K562 (cell line): ENCODE results near the gene AEN. TPM values are rescaled to one million over a fixed set of nuclear protein-coding genes. Genes with fewer than 3 reads are reported as not detected.

Experiments used
- ATAC-seq: fragments of 200-7000 bp; cut with Tn5 transposase; 3 replicates; pipeline ENCODE4 v1.9.1; 2020; ENCODE audit warnings: moderate library complexity
- BruUV-seq: library from RNA; stranded (reverse); fragments of 400-500 nt; replicated peaks from 2 replicates; lab custom pipeline; 2021; lab: Mats Ljungman, UMichigan
- CTCF ChIA-PET: fragments of 300-600 bp; formaldehyde crosslinking; extraction: SDS; loops from one replicate; lab custom pipeline; 2021; ENCODE audit warnings: low intra/inter-chr PET ratio; lab: Yijun Ruan, JAX
- POLR2A ChIA-PET: fragments of 300-600, 350-650 bp; sonication (Branson Sonifier 250); formaldehyde crosslinking; extraction: SDS; loops from one replicate; lab custom pipeline; 2021; ENCODE audit warnings: antibody characterized with exemption, inconsistent platforms; lab: Yijun Ruan, JAX
- DNase-seq, 4 experiments: peaks; one replicate each; pipeline versions ENCODE4 v3.0.0 to v3.0.0-alpha.2; 2011 to 2018; ENCODE audit warnings: low spot score in 3 of 4, mixed read lengths in 3 of 4; ENCODE audit errors: extremely low read depth in 1 of 4
- FAIRE-seq: peaks from 2 replicates; lab custom pipeline; 2011; peaks lifted over from hg19 to GRCh38; lab: Jason Lieb, UNC
- H2AFZ ChIP-seq: 2 replicates; pipeline ENCODE4 v1.6.0; 2011; ENCODE audit warnings: low read depth, low read length, control low read depth, inconsistent platforms
- H3K27ac ChIP-seq: fragments of 200-600 bp; 3 replicates; pipeline ENCODE4 v1.8.0; 2011; ENCODE audit warnings: low read depth, mild to moderate bottlenecking, control low read depth, inconsistent platforms, low read length, moderate library complexity, mixed read lengths; ENCODE audit errors: extremely low read depth
- H3K27me3 ChIP-seq, 2 experiments: fragments of 300-600 bp in 1 of 2; 2 replicates in 1 of 2; 3 replicates in 1 of 2; pipeline versions ENCODE4 v1.6.0 to v1.8.0; 2011; ENCODE audit warnings: inconsistent platforms in 2 of 2, low read length in 2 of 2, mild to moderate bottlenecking in 1 of 2, mixed read lengths in 1 of 2, moderate library complexity in 1 of 2; ENCODE audit not compliant: control insufficient read depth in 2 of 2, insufficient read depth in 2 of 2
- H3K36me3 ChIP-seq: fragments of 300-600 bp; 3 replicates; pipeline ENCODE4 v1.8.0; 2011; ENCODE audit warnings: mild to moderate bottlenecking, low read length, inconsistent platforms; ENCODE audit not compliant: control insufficient read depth, insufficient read depth
- H3K4me1 ChIP-seq, 2 experiments: fragments of 200-600 bp in 1 of 2; replicated peaks in 1 of 2; 2 replicates in 1 of 2; 3 replicates in 1 of 2; pipeline versions ENCODE4 v1.5.1 to v1.8.0; 2011; ENCODE audit warnings: inconsistent platforms in 2 of 2, low read length in 2 of 2, mild to moderate bottlenecking in 1 of 2, mixed read lengths in 1 of 2, moderate library complexity in 1 of 2; ENCODE audit not compliant: control insufficient read depth in 2 of 2, insufficient read depth in 2 of 2
- H3K4me2 ChIP-seq: 2 replicates; pipeline ENCODE4 v1.6.1; 2011; ENCODE audit warnings: low read length, control low read depth, inconsistent platforms, mixed read lengths; ENCODE audit not compliant: insufficient read depth
- H3K4me3 ChIP-seq: fragments of 200-600 bp; sonication (generic), shearing (Covaris generic); 2 replicates; pipeline ENCODE4 v1.5.1; 2016; ENCODE audit warnings: control low read depth, inconsistent platforms
- H3K79me2 ChIP-seq: fragments of 200-600 bp; 3 replicates; pipeline ENCODE4 v1.8.0; 2011; ENCODE audit warnings: low read length, inconsistent platforms; ENCODE audit not compliant: control insufficient read depth, insufficient read depth
- H3K9ac ChIP-seq, 2 experiments: 2 replicates each; pipeline versions ENCODE4 v1.6.0 to v1.6.1; 2011; ENCODE audit warnings: low read depth in 2 of 2, low read length in 2 of 2, control low read depth in 1 of 2, inconsistent platforms in 1 of 2, mild to moderate bottlenecking in 1 of 2, mixed read lengths in 1 of 2; ENCODE audit not compliant: insufficient read depth in 1 of 2
- H3K9me1 ChIP-seq: one replicate; pipeline ENCODE4 v1.6.0; 2011; ENCODE audit warnings: inconsistent platforms, mild to moderate bottlenecking, low read length, moderate library complexity; ENCODE audit not compliant: control insufficient read depth, insufficient read depth
- H3K9me3 ChIP-seq: replicated peaks from 2 replicates; pipeline ENCODE4 v1.5.1; 2011; ENCODE audit warnings: low read depth, low read length, inconsistent platforms; ENCODE audit not compliant: control insufficient read depth, insufficient read depth
- H4K20me1 ChIP-seq: replicated peaks from 2 replicates; pipeline ENCODE4 v1.6.1; 2011; ENCODE audit warnings: low read length, inconsistent platforms, mixed read lengths; ENCODE audit not compliant: control insufficient read depth, insufficient read depth
- E2F6 ChIP-seq, 2 experiments: IDR thresholded peaks; 2 replicates each; pipeline ENCODE4 v1.6.1; 2011; ENCODE audit warnings: borderline replicate concordance in 1 of 2, control low read depth in 1 of 2, low read depth in 1 of 2, low read length in 1 of 2, mild to moderate bottlenecking in 1 of 2, mixed read lengths in 1 of 2, moderate library complexity in 1 of 2; ENCODE audit not compliant: insufficient read depth in 1 of 2, insufficient read length in 1 of 2, poor library complexity in 1 of 2, severe bottlenecking in 1 of 2; ENCODE audit errors: extremely low read depth in 1 of 2
- NRF1 ChIP-seq, 2 experiments: fragments of 450-650 bp; IDR thresholded peaks in 1 of 2; conservative IDR thresholded peaks in 1 of 2; 2 replicates each; pipeline ENCODE4 v1.6.1; 2014; ENCODE audit warnings: mild to moderate bottlenecking in 2 of 2
- RCOR1 ChIP-seq, 2 experiments: IDR thresholded peaks; 2 replicates each; pipeline ENCODE4 v1.6.1; 2012; ENCODE audit warnings: low read depth in 2 of 2, low read length in 2 of 2, borderline replicate concordance in 1 of 2, improper control_type of control experiment in 1 of 2
- SFPQ ChIP-seq: fragments of 200-400 bp; formaldehyde crosslinking; IDR thresholded peaks from 2 replicates; pipeline ENCODE4 v1.6.1; 2017; ENCODE audit warnings: mild to moderate bottlenecking, low read depth, low read length, moderate library complexity
- SP2 ChIP-seq: IDR thresholded peaks from 2 replicates; pipeline ENCODE4 v1.6.1; 2011; ENCODE audit warnings: mild to moderate bottlenecking, low read depth, low read length, moderate library complexity; ENCODE audit not compliant: poor library complexity, severe bottlenecking; ENCODE audit errors: extremely low read depth
- XRCC4 ChIP-seq: IDR thresholded peaks from one replicate; pipeline ENCODE4 v1.6.1; 2011; ENCODE audit not compliant: insufficient read depth, insufficient read length; ENCODE audit errors: extremely low read depth
- ZC3H8 ChIP-seq: fragments of 450-650 bp; IDR thresholded peaks from 2 replicates; pipeline ENCODE4 v1.6.1; 2017
- WGBS: fragments of 100-300 bp; shearing (Covaris generic); methylation state at CpG from one replicate; pipeline ENCODE4 v1.1.6; 2016; ENCODE audit warnings: low coverage, mixed read lengths; ENCODE audit not compliant: insufficient coverage; ENCODE audit errors: missing lambda C conversion rate; 5-methylcytosine and 5-hydroxymethylcytosine counted together
- in situ Hi-C: fragments of 300-500 bp; cut with MboI; formaldehyde crosslinking; loops from 4 replicates; pipeline ENCODE4 v1.15.0; 2018; ENCODE audit warnings: inconsistent platforms, mixed read lengths
- intact Hi-C: fragments of 100-400 bp; cut with micrococcal nuclease; formaldehyde crosslinking; loops from 2 replicates; pipeline ENCODE4 v1.14.2; 2022
- polyA plus RNA-seq, 8 experiments: library from polyadenylated mRNA; depleted of rRNA in 4 of 8; stranded (reverse) in 5 of 8; unstranded in 3 of 8; fragments of >200 nt; fragmentation: Nextera tagmentation in 2 of 8; fragmentation: Illumina TruSeq in 1 of 8; extraction: Ambion mirVana in 2 of 8; extraction: Trizol in 1 of 8; gene quantifications; 2 replicates each; pipeline versions ENCODE4 v1.2.1 to v1.2.3, GENCODE V29; 2011 to 2014; ENCODE audit warnings: inconsistent platforms in 1 of 8, missing spikeins in 1 of 8
- total RNA-seq, 7 experiments: library from RNA; depleted of rRNA in 6 of 7; stranded (reverse); fragments of >200 nt in 6 of 7; fragmentation: Illumina TruSeq in 2 of 7; extraction: Trizol in 2 of 7; gene quantifications; 2 replicates each; pipeline versions ENCODE4 v1.2.1 to v1.2.3, GENCODE V29; 2011 to 2021; ENCODE audit warnings: low replicate concordance in 1 of 7
- TF ChIP-seq, protein P1 (sequence below): sonication (generic); formaldehyde crosslinking; IDR thresholded peaks from 2 replicates; pipeline ENCODE4 v1.8.1; 2023; ENCODE audit warnings: mild to moderate bottlenecking, missing genetic modification reagents
- TF ChIP-seq, protein P2 (sequence below): sonication (generic); formaldehyde crosslinking; IDR thresholded peaks from 2 replicates; pipeline ENCODE4 v1.8.0; 2022; ENCODE audit warnings: mild to moderate bottlenecking, missing genetic modification reagents, borderline replicate concordance

AEN gene
- total and polyA plus RNA-seq, 9 of the 15 experiments (the other 6 are each of a cell fraction or from before 2014, with no cell fraction given): 9.0 to 51.0 (median 32.8) TPM

- TF ChIP-seq, protein P1, sequence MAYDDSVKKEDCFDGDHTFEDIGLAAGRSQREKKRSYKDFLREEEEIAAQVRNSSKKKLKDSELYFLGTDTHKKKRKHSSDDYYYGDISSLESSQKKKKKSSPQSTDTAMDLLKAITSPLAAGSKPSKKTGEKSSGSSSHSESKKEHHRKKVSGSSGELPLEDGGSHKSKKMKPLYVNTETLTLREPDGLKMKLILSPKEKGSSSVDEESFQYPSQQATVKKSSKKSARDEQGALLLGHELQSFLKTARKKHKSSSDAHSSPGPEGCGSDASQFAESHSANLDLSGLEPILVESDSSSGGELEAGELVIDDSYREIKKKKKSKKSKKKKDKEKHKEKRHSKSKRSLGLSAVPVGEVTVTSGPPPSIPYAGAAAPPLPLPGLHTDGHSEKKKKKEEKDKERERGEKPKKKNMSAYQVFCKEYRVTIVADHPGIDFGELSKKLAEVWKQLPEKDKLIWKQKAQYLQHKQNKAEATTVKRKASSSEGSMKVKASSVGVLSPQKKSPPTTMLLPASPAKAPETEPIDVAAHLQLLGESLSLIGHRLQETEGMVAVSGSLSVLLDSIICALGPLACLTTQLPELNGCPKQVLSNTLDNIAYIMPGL: no peak
- no peak for TF ChIP-seq SP2
Measured at GRCh38 chr15:88646951-88647350, 25.8 kb downstream of the AEN start (continued).

DNA sequence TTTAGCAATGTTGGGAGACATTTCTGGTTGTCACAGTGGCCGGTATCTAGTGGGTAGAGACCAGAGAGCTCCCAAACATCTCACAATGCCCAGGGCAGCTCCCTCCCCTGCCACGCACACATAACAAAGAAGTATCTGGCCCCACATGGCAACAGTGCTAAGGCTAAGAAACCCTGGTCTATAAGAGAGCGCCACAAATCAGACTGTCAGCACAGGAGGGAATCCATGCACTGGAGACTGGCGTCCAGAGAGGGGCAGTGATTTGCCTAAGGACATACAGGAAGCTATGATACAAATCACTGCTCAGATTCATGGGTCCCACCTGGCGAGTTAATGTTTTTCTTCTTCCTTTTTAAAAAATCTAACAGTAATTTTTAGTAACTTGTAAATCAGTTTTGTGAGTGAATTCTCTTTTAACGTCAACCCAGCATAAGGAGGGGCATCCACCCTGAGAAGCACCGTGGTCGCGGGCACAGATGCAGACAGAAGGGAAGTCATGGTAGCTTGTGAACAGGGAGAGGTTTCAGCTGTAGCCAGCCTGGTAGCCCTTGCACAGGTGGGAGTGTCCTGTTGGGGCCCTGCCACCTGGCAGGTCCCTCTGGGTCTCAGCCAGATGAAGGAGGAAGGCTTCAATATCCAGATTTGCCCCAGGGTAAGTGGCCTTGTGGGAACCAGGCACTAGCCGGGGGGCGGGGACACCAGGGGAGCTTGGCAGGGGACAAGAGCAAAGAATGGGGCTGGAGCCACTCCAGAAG lies 26.4 kb downstream of the AEN start:
- Histone ChIP-seq H3K4me2 (no peak overlapping the region), H3K4me1 (no peaks in the 10 kb centered on the region), H3K9me1 (no peaks in the 10 kb centered on the region), H3K9ac (no peak overlapping the region), H3K9me3 (no peaks in the 10 kb centered on the region), H3K27me3 (peaks cover 0 to 33% of the 10 kb centered on the region in 2 experiments; a peak in 4 of 5 replicates), H3K36me3 (no peaks in the 10 kb centered on the region), H2AFZ (no peak overlapping the region), H4K20me1 (peaks cover 3% of the 10 kb centered on the region; the same call in 1 of the 2 replicates), H3K27ac (no peak overlapping the region), H3K79me2 (no peaks in the 10 kb centered on the region), H3K4me3 (no peak overlapping the region)
- intact Hi-C loops (no loop called here), in situ Hi-C loops (no loop called here)
- CTCF ChIA-PET: no interaction called here
- FAIRE-seq: no peak
- no TSS peak for BruUV-seq
- POLR2A ChIA-PET: interaction anchor here (0.6 kb wide), 1 partner anchor 12 kb away, joined by 3 read pairs; no protein-coding TSS in a partner anchor
- WGBS: 19% methylated on average over 11 of the region's 11 CpGs
- no peak for DNase-seq
- 0 out of 3 replicates have a peak, but pooled peaks have one; percentile 18 for ATAC-seq
- peak in 1 of 2 experiments; percentile 78; a peak in 2 of 4 replicates for TF ChIP-seq RCOR1 (IDR thresholded peaks at IDR 0.05; ENCODE audit: borderline replicate concordance in 1 of 2, low read depth in 2 of 2, low read length in 2 of 2)
- no peak for TF ChIP-seq XRCC4
- no peak for TF ChIP-seq E2F6 (IDR thresholded peaks at IDR 0.05; ENCODE audit: borderline replicate concordance in 1 of 2, extremely low read depth in 1 of 2, insufficient read depth in 1 of 2, insufficient read length in 1 of 2, low read depth in 1 of 2, low read length in 1 of 2, poor library complexity in 1 of 2, severe bottlenecking in 1 of 2)
- TF ChIP-seq NRF1 (conservative IDR thresholded peaks at IDR 0.05 in 1 of 2, IDR thresholded peaks at IDR 0.05 in 1 of 2): no peak
- TF ChIP-seq, protein P2, sequence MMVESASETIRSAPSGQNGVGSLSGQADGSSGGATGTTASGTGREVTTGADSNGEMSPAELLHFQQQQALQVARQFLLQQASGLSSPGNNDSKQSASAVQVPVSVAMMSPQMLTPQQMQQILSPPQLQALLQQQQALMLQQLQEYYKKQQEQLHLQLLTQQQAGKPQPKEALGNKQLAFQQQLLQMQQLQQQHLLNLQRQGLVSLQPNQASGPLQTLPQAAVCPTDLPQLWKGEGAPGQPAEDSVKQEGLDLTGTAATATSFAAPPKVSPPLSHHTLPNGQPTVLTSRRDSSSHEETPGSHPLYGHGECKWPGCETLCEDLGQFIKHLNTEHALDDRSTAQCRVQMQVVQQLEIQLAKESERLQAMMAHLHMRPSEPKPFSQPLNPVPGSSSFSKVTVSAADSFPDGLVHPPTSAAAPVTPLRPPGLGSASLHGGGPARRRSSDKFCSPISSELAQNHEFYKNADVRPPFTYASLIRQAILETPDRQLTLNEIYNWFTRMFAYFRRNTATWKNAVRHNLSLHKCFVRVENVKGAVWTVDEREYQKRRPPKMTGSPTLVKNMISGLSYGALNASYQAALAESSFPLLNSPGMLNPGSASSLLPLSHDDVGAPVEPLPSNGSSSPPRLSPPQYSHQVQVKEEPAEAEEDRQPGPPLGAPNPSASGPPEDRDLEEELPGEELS: no peak
- no peak for TF ChIP-seq SFPQ
- no peak for TF ChIP-seq ZC3H8
